Smooth muscle cell of the coronary artery (primary cell): ENCODE results near the gene IL1RN. TPM values are rescaled to one million over a fixed set of nuclear protein-coding genes. Genes with fewer than 3 reads are reported as not detected.

Source experiments
- total RNA-seq: library from RNA; depleted of rRNA; stranded (reverse); fragments of >200 nt; gene quantifications from 2 replicates; pipeline ENCODE4 v1.2.3, GENCODE V29; 2014; ENCODE audit warnings: low replicate concordance

Gene IL1RN, protein sequence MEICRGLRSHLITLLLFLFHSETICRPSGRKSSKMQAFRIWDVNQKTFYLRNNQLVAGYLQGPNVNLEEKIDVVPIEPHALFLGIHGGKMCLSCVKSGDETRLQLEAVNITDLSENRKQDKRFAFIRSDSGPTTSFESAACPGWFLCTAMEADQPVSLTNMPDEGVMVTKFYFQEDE
- total RNA-seq = 0.08 TPM in 1 of 2 replicates, not detected in the other

GRCh38 chr2:113126845-113127645 is at the start of gene IL1RN:
Gene IL1RN (plus strand): TSS chr2:113127598. CDS start chr2:113127625, 27 bp downstream.

DNA sequence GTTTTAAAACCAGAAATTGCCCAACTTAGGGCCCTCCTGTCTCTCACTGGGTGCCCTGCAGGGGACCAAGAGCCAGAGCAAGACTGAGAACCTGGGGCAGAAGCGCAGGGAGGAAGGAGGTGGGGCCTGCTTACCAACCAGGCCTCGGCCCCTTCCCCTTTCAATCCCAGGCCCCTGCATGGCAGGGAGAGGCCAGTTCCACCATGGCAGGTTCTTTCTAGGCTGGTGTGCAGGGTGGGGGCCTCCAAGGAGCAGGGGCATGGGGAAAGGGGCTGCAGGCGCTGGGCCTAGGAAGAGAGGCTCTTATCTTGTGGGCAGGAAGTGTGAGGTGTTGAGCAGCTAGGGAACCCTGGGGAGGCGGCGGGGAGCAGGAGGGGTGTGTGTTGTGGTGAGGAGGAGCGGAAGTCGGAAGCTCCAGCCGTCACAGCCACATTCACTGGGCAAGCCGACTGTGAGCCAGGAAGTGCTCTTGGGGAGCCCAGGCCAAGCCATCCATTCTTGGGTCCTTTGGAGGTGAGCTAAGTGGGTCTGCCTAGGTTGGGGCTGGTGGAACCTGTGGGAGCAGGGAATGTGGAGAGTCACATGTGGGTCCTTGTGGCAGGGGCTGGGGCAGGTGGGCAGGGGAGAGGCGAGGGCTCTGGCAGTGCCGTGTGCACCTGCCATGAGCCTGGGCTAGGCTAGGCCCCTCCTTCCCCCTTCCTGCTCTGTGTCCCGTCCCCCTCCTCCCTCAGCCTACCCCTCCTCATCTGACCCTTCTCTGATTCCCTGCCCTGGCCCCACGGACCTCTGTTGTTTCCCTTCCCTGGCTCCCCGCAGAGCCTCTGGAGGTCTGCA is 46.4 kb downstream of the IL1RN start, which contains the start of gene PSD4:
Gene PSD4 (plus strand): TSS at position 430 of the 834 bp plus-strand sequence. CDS start 8,486 bp downstream, outside the sequence.

Other genes starting within 250 kb of the IL1RN start
- gene IL37, start 216.4 kb upstream of the IL1RN start, total RNA-seq = not detected in 2 replicates
- gene IL36G, start 149.6 kb upstream of the IL1RN start, total RNA-seq = not detected in 2 replicates
- not detected in 2 replicates for gene IL36A, start 122.1 kb upstream of the IL1RN start, total RNA-seq
- not detected in 2 replicates for gene IL36B, start 74.7 kb upstream of the IL1RN start, total RNA-seq
- not detected in 2 replicates for gene IL36RN, start 68.4 kb upstream of the IL1RN start, total RNA-seq
- gene IL1F10, start 59.6 kb upstream of the IL1RN start, total RNA-seq = not detected in 2 replicates
- gene PSD4, start 46.4 kb downstream of the IL1RN start, total RNA-seq = 0.08 and 0.59 TPM in 2 replicates
- gene PAX8, start 151.3 kb downstream of the IL1RN start, total RNA-seq = 0.35 TPM in 1 of 2 replicates, not detected in the other